ENCODE results near the gene SAMD5.
"Not testable (repeated sequence)": the region's sequence is repeated elsewhere in the genome, so short reads cannot be mapped to it uniquely, and the experiment has no call there.

Gene SAMD5

DNA sequence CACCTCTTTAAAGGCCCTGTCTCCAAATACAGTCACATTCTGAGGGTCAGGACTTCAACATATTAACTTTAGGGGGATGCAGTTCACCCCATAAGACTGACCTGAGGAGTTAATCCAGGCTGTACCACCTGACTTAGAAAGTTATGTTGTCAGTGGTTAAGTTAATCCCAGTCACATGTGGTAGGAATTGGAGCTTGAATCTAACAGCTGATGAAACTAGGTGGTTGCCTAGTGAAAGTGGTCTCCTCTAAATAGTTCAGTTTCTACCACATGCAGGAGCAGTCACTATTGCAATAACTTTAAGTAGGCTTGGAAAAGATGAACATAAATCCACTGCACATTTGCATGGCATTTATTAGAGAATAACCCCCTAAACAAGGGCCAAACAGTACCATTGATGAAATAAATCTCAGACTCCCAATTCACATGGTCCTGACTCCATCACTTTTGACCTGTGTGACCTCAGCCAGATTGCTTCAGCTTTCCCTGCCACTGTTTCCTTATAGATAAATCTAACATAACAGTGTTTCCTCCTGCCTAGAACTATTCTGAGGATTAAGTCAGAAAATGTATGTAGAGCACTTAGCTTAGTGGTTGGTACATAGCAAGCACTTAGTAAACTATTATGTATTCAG is 20.1 kb downstream of the SAMD5 start:
- no peak overlapping the region for H3K9ac ChIP-seq (ENCODE audit: insufficient read length, low read depth)
- H3K36me3 ChIP-seq (ENCODE audit: insufficient read depth, insufficient read length, low read length), result no peaks in the 10 kb centered on the region
- H3K4me3 ChIP-seq (ENCODE audit: insufficient read length, low read depth), result no peak overlapping the region
- DNase-seq (ENCODE audit: low read depth, low spot score), result no peak
- TF ChIP-seq YY1 (IDR thresholded peaks at IDR 0.05; ENCODE audit: insufficient read depth, insufficient read length) (no peak), SUZ12 (IDR thresholded peaks at IDR 0.05; ENCODE audit: extremely low read depth, insufficient read depth, insufficient read length) (no peak), ZNF274 (IDR thresholded peaks at IDR 0.05; ENCODE audit: low read depth, low read length) (no peak)
- H3K4me1 ChIP-seq (ENCODE audit: insufficient read depth, insufficient read length), result no peaks in the 10 kb centered on the region
- H3K9me3 ChIP-seq (ENCODE audit: insufficient read depth, low read length), result no peaks in the 10 kb centered on the region
- H3K27me3 ChIP-seq (ENCODE audit: insufficient read depth, insufficient read length), result no peaks in the 10 kb centered on the region

DNA sequence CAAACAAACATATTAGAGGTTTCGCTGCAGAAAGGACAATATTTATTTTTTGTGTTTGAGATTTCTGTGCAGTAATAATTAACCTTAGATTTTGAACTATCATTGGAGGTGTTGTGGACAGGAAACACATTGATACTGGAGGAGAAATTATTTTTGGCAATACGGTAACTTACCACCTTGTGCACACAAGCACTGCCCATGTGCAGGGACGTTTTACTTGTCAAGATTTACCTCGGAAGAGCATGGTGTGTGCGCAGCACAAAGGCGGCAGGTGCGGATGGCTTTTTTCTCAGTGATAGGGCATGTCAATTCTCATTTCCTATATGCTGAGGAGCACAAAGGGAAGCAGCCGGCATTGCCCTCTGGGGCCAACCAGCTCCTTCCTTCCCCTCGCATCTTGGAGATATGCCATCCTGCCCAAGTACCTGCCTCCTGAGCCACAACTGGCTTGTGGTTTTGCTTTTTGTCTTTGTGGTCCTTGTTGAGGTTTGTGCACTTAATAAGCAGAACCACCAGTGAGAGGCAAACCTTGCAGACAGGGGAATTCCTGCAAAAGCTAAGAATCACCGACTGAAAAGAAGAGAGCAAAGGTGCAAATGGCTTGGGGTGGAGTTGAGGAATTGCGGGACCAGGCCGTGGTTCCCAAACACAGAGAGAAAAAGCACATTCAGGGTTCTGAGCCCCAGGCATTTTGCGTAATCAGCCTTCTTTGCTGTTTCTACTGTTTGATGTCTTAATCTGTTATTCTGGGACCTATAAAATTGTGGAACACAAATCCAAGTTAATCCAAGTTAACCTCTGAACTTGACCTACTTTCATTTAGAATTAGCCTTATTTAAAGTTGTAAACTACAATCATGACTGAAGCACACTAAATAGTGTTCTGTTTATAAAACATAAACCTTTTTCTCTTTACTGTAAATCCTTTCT is 21.9 kb downstream of the SAMD5 start:
- H3K36me3 ChIP-seq (ENCODE audit: insufficient read depth, insufficient read length, low read length), result no peaks in the 10 kb centered on the region
- H3K27me3 ChIP-seq (ENCODE audit: insufficient read depth, insufficient read length), result no peaks in the 10 kb centered on the region
- H3K9me3 ChIP-seq (ENCODE audit: insufficient read depth, low read length), result no peaks in the 10 kb centered on the region
- no peak overlapping the region for H3K9ac ChIP-seq (ENCODE audit: insufficient read length, low read depth)
- H3K4me1 ChIP-seq (ENCODE audit: insufficient read depth, insufficient read length), result no peaks in the 10 kb centered on the region
- no peak overlapping the region for H3K4me3 ChIP-seq (ENCODE audit: insufficient read length, low read depth)
- no peak for DNase-seq (ENCODE audit: low read depth, low spot score)
- TF ChIP-seq YY1 (IDR thresholded peaks at IDR 0.05; ENCODE audit: insufficient read depth, insufficient read length), result no peak
- no peak for TF ChIP-seq SUZ12 (IDR thresholded peaks at IDR 0.05; ENCODE audit: extremely low read depth, insufficient read depth, insufficient read length)
- no peak for TF ChIP-seq ZNF274 (IDR thresholded peaks at IDR 0.05; ENCODE audit: low read depth, low read length)

DNA sequence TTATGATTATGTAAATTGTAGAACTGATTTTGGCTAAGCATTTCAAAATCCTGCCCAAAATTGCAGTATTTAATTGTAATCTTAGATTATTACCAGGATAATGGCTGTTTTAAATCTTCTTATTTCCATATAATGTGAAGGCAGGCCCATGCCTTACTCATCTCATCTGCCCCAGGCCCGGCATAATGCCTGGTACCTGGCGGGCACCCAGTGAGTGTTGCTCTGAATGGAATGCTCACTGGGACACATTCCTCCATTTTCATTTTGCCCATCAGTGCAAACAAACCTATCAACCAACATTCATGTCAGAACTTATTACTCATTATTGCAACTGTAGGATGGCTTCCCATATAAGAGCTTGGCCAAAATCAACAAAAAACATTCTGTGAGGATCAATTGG is 22.8 kb downstream of the SAMD5 start:
- Histone ChIP-seq H3K36me3 (ENCODE audit: insufficient read depth, insufficient read length, low read length) (no peaks in the 10 kb centered on the region), H3K27me3 (ENCODE audit: insufficient read depth, insufficient read length) (no peaks in the 10 kb centered on the region), H3K9ac (ENCODE audit: insufficient read length, low read depth) (no peak overlapping the region), H3K4me1 (ENCODE audit: insufficient read depth, insufficient read length) (no peaks in the 10 kb centered on the region), H3K4me3 (ENCODE audit: insufficient read length, low read depth) (no peak overlapping the region), H3K9me3 (ENCODE audit: insufficient read depth, low read length) (no peaks in the 10 kb centered on the region)
- no peak for TF ChIP-seq SUZ12 (IDR thresholded peaks at IDR 0.05; ENCODE audit: extremely low read depth, insufficient read depth, insufficient read length)
- no peak for TF ChIP-seq YY1 (IDR thresholded peaks at IDR 0.05; ENCODE audit: insufficient read depth, insufficient read length)
- no peak for TF ChIP-seq ZNF274 (IDR thresholded peaks at IDR 0.05; ENCODE audit: low read depth, low read length)
- no peak for DNase-seq (ENCODE audit: low read depth, low spot score)

DNA sequence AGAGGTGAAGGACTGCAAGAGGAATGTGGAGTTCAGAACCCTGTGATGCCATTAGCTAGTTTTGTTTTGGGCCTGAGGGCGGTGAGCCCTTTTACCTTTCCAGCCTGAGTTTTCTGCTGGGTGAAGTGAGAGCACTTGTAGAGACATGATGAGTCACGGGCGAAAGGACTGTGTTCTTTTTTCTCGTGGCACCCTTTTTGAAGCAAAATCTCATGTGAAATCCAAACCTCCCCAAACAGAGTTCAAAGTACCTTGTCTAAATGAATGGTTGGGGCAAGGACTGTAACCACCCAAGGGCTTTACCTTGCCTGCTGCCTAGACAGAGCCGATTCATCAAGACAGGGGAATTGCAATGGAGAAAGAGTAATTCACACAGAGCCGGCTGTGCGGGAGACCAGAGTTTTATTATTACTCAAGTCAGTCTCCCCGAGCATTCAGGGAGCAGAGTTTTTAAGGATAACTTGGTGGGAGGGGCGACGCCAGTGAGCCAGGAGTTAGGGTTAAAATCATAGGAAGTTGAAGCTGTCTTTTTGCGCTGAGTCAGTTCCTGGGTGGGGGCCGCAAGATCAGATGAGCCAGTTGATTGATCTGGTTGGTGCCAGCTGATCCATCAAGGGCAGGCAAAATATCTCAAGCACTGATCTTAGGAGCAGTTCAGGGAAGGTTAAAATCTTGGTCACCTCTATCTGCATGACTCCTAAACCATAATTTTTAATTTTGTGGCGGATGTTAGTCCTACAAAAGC is 25.8 kb downstream of the SAMD5 start:
- DNase-seq (ENCODE audit: low read depth, low spot score), result no peak
- Histone ChIP-seq H3K27me3 (ENCODE audit: insufficient read depth, insufficient read length) (no peaks in the 10 kb centered on the region), H3K4me3 (ENCODE audit: insufficient read length, low read depth) (no peak overlapping the region), H3K36me3 (ENCODE audit: insufficient read depth, insufficient read length, low read length) (no peaks in the 10 kb centered on the region), H3K9me3 (ENCODE audit: insufficient read depth, low read length) (no peaks in the 10 kb centered on the region), H3K9ac (ENCODE audit: insufficient read length, low read depth) (no peak overlapping the region), H3K4me1 (ENCODE audit: insufficient read depth, insufficient read length) (no peaks in the 10 kb centered on the region)
- TF ChIP-seq YY1 (IDR thresholded peaks at IDR 0.05; ENCODE audit: insufficient read depth, insufficient read length), result no peak
- TF ChIP-seq ZNF274 (IDR thresholded peaks at IDR 0.05; ENCODE audit: low read depth, low read length), result no peak
- no peak for TF ChIP-seq SUZ12 (IDR thresholded peaks at IDR 0.05; ENCODE audit: extremely low read depth, insufficient read depth, insufficient read length)

DNA sequence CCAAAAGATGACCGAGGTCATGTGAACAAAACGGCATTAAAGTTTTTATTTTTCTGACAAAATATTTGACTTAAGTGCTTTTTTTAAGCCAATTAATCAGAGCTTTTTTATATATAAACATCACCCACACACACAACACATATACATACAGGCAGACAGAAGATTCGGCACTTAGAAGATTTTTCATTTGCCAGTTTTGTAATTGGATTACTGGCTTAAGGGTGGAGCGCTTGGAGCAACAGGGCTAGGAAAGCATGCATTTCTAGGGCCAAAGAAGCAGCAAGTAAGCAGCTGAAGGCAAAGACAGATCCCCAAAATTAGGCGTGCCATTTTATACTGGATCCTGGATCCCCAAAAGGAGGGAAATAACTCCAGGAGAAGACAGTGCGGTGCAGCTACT is 30.3 kb downstream of the SAMD5 start:
- Histone ChIP-seq H3K36me3 (ENCODE audit: insufficient read depth, insufficient read length, low read length) (no peaks in the 10 kb centered on the region), H3K4me3 (ENCODE audit: insufficient read length, low read depth) (no peak overlapping the region), H3K9ac (ENCODE audit: insufficient read length, low read depth) (no peak overlapping the region), H3K9me3 (ENCODE audit: insufficient read depth, low read length) (peaks cover 12% of the 10 kb centered on the region; the same call in 1 of the 2 replicates), H3K27me3 (ENCODE audit: insufficient read depth, insufficient read length) (no peaks in the 10 kb centered on the region), H3K4me1 (ENCODE audit: insufficient read depth, insufficient read length) (no peaks in the 10 kb centered on the region)
- TF ChIP-seq SUZ12 (IDR thresholded peaks at IDR 0.05; ENCODE audit: extremely low read depth, insufficient read depth, insufficient read length) (no peak), ZNF274 (IDR thresholded peaks at IDR 0.05; ENCODE audit: low read depth, low read length) (no peak), YY1 (IDR thresholded peaks at IDR 0.05; ENCODE audit: insufficient read depth, insufficient read length) (no peak)
- DNase-seq (ENCODE audit: low read depth, low spot score), result no peak

DNA sequence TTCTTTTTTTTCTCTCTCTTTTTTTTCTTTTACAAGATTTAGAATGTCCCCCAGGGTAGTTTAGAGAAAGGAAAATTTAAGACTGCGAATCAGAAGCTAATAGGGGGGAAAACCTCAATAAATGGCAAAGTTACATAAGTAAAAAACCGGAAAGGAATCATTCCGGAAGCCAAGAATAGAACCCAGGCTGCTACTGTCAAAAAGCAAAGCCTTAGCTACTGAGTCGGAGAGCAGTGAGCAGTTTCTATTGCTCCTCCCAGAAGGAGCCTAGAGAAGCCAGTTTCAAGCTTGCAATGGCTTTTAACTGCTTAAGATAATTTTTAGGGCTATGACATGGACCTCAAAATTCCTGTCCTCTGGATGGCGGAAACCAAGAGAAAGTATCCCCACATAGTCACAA is 31.6 kb downstream of the SAMD5 start:
- peaks cover 12% of the 10 kb centered on the region; the same call in 1 of the 2 replicates for H3K9me3 ChIP-seq (ENCODE audit: insufficient read depth, low read length)
- TF ChIP-seq SUZ12 (IDR thresholded peaks at IDR 0.05; ENCODE audit: extremely low read depth, insufficient read depth, insufficient read length) (no peak), YY1 (IDR thresholded peaks at IDR 0.05; ENCODE audit: insufficient read depth, insufficient read length) (no peak)
- H3K27me3 ChIP-seq (ENCODE audit: insufficient read depth, insufficient read length), result no peaks in the 10 kb centered on the region
- DNase-seq (ENCODE audit: low read depth, low spot score), result no peak
- no peaks in the 10 kb centered on the region for H3K4me1 ChIP-seq (ENCODE audit: insufficient read depth, insufficient read length)
- H3K9ac ChIP-seq (ENCODE audit: insufficient read length, low read depth), result no peak overlapping the region
- H3K4me3 ChIP-seq (ENCODE audit: insufficient read length, low read depth), result no peak overlapping the region
- no peaks in the 10 kb centered on the region for H3K36me3 ChIP-seq (ENCODE audit: insufficient read depth, insufficient read length, low read length)

DNA sequence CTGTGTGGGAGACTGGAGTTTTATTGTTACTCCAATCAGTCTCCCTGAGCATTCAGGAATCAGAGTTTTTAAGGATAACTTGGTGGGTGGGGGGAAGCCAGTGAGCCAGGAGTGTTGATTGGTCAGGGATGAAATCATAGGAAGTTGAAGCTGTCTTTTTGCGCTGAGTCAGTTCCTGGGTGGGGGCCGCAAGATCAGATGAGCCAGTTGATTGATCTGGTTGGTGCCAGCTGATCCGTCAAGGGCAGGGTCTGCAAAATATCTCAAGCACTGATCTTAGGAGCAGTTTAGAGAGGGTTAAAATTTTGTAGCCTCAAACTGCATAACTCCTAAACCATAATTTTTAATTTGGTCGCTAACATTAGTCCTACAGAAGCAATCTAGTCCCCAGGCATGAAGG is 33.9 kb downstream of the SAMD5 start:
- not testable (repeated sequence) for DNase-seq (ENCODE audit: low read depth, low spot score); H3K27me3 ChIP-seq (ENCODE audit: insufficient read depth, insufficient read length); H3K9ac ChIP-seq (ENCODE audit: insufficient read length, low read depth); H3K36me3 ChIP-seq (ENCODE audit: insufficient read depth, insufficient read length, low read length); H3K4me3 ChIP-seq (ENCODE audit: insufficient read length, low read depth); H3K4me1 ChIP-seq (ENCODE audit: insufficient read depth, insufficient read length)
- H3K9me3 ChIP-seq (ENCODE audit: insufficient read depth, low read length), result peaks cover 12% of the 10 kb centered on the region; the same call in 1 of the 2 replicates
